NCI-H345 treated with DMSO at 0.1 percent for 48 hours (cell line): ENCODE measurements around the gene PNPLA2.

Experiments
- DNase-seq: peaks from one replicate; lab custom pipeline; 2025; ENCODE audit not compliant: unreplicated experiment; lab: John Stamatoyannopoulos, UW

Gene PNPLA2

GRCh38 chr11:818396-819128, at the start of gene PNPLA2:
TSS of gene PNPLA2 (plus strand) at chr11:818914. CDS start at chr11:819719, 805 bp downstream.
- no peak for DNase-seq

GRCh38 chr11:769887-770641, 48.6 kb upstream of the PNPLA2 start:
- no peak for DNase-seq

GRCh38 chr11:770642-771616, 47.8 kb upstream of the PNPLA2 start:
- DNase-seq = no peak

GRCh38 chr11:771617-772204, 47.0 kb upstream of the PNPLA2 start:
- DNase-seq = no peak

GRCh38 chr11:772429-773390, 46.0 kb upstream of the PNPLA2 start:
- no peak for DNase-seq

GRCh38 chr11:773425-773824, 45.3 kb upstream of the PNPLA2 start:
- no peak for DNase-seq

- no peak for DNase-seq
Measured at GRCh38 chr11:773830-774229, 44.9 kb upstream of the PNPLA2 start.

- DNase-seq = no peak
Measured at GRCh38 chr11:774873-775592, 43.7 kb upstream of the PNPLA2 start.

- DNase-seq = no peak
Measured at GRCh38 chr11:776263-776560, 42.5 kb upstream of the PNPLA2 start.

- no peak for DNase-seq
Measured at GRCh38 chr11:776561-777287, 42.0 kb upstream of the PNPLA2 start.

- DNase-seq = peak; percentile 78
Measured at GRCh38 chr11:777288-778255, 41.1 kb upstream of the PNPLA2 start, which contains the start of gene GATD1. TSS of gene GATD1 (minus strand) at chr11:777487. CDS start at chr11:777462, 25 bp downstream.

- no peak for DNase-seq
Measured at GRCh38 chr11:778976-779954, 39.4 kb upstream of the PNPLA2 start.

GRCh38 chr11:779955-780532, 38.7 kb upstream of the PNPLA2 start:
- DNase-seq = no peak

GRCh38 chr11:782264-783174, 36.2 kb upstream of the PNPLA2 start:
- DNase-seq = no peak

GRCh38 chr11:783581-784015, 35.1 kb upstream of the PNPLA2 start:
- no peak for DNase-seq
